GM12878 (cell line): ENCODE measurements around the gene TET2. TPM values are rescaled to one million over a fixed set of nuclear protein-coding genes. Genes with fewer than 3 reads are reported as not detected.

ENCODE experiments used
- ATAC-seq: fragments of 200-7000 bp; cut with Tn5 transposase; 3 replicates; pipeline ENCODE4 v1.9.1; 2020; ENCODE audit warnings: mild to moderate bottlenecking, moderate library complexity
- BruUV-seq: library from RNA; stranded (reverse); fragments of 400-500 nt; replicated peaks from 2 replicates; lab custom pipeline; 2021; lab: Mats Ljungman, UMichigan
- CTCF ChIA-PET: fragments of 300-600 bp; sonication (Branson Sonifier 250); formaldehyde crosslinking; extraction: SDS; loops from one replicate; lab custom pipeline; 2021; ENCODE audit warnings: inconsistent platforms; lab: Yijun Ruan, JAX
- POLR2A ChIA-PET: fragments of 350-600 bp; formaldehyde crosslinking; extraction: SDS; loops from one replicate; lab custom pipeline; 2021; ENCODE audit warnings: inconsistent platforms; lab: Charles Lee
- RAD21 ChIA-PET: fragments of 300-600 bp; sonication (Branson Sonifier 250); formaldehyde crosslinking; loops from one replicate; lab custom pipeline; 2023; ENCODE audit warnings: antibody characterized with exemption; ENCODE audit not compliant: unreplicated experiment; lab: Charles Lee
- SMC1A ChIA-PET: fragments of 300-600 bp; sonication (Branson Sonifier 250); formaldehyde crosslinking; loops from one replicate; lab custom pipeline; 2023; ENCODE audit not compliant: unreplicated experiment, uncharacterized antibody; lab: Charles Lee
- DNase-seq: peaks from one replicate; pipeline ENCODE4 v3.0.0-alpha.2; 2011; ENCODE audit warnings: low read depth, low spot score
- FAIRE-seq: peaks from 3 replicates; lab custom pipeline; 2011; peaks lifted over from hg19 to GRCh38; lab: Jason Lieb, UNC
- H2AFZ ChIP-seq: 2 replicates; pipeline ENCODE4 v1.6.0; 2011; ENCODE audit warnings: low read depth, low read length, control low read depth; ENCODE audit not compliant: control insufficient read depth
- H3K27ac ChIP-seq: 2 replicates; pipeline ENCODE4 v1.5.1; 2011; ENCODE audit warnings: control low read depth; ENCODE audit not compliant: control insufficient read depth, insufficient read depth
- H3K27me3 ChIP-seq, 2 experiments: replicated peaks in 1 of 2; 2 replicates each; pipeline versions ENCODE4 v1.6.0 to v1.6.1; 2011; ENCODE audit warnings: low read length in 1 of 2; ENCODE audit not compliant: control insufficient read depth in 2 of 2, insufficient read depth in 2 of 2
- H3K36me3 ChIP-seq, 2 experiments: 2 replicates each; pipeline ENCODE4 v1.5.1; 2011; ENCODE audit warnings: low read length in 1 of 2; ENCODE audit not compliant: control insufficient read depth in 2 of 2, insufficient read depth in 2 of 2
- H3K4me1 ChIP-seq: 2 replicates; pipeline ENCODE4 v1.6.1; 2011; ENCODE audit warnings: mild to moderate bottlenecking, low read length, moderate library complexity, mixed read lengths; ENCODE audit not compliant: control insufficient read depth, insufficient read depth
- H3K4me2 ChIP-seq: 2 replicates; pipeline ENCODE4 v1.6.0; 2011; ENCODE audit warnings: control low read depth; ENCODE audit not compliant: control insufficient read depth, insufficient read depth
- H3K4me3 ChIP-seq: fragments of 200-600 bp; sonication (generic); 2 replicates; pipeline ENCODE4 v1.5.1; 2016
- H3K79me2 ChIP-seq: 2 replicates; pipeline ENCODE4 v1.6.0; 2011; ENCODE audit warnings: low read length; ENCODE audit not compliant: control insufficient read depth, insufficient read depth
- H3K9ac ChIP-seq: 2 replicates; pipeline ENCODE4 v1.8.0; 2011; ENCODE audit warnings: low read length, control low read depth, mixed read lengths; ENCODE audit not compliant: control insufficient read depth, insufficient read depth
- H3K9me3 ChIP-seq: replicated peaks from 3 replicates; pipeline ENCODE4 v1.5.1; 2011; ENCODE audit warnings: mild to moderate bottlenecking, low read length; ENCODE audit not compliant: control insufficient read depth, insufficient read depth
- H4K20me1 ChIP-seq: 2 replicates; pipeline ENCODE4 v1.6.0; 2011; ENCODE audit not compliant: control insufficient read depth, insufficient read depth
- BACH1 ChIP-seq: fragments of 450-650 bp; IDR thresholded peaks from 2 replicates; pipeline ENCODE4 v1.6.1; 2017; ENCODE audit warnings: mild to moderate bottlenecking, borderline replicate concordance
- CBFB ChIP-seq: IDR thresholded peaks from 2 replicates; pipeline ENCODE4 v1.6.1; 2016; ENCODE audit warnings: antibody characterized with exemption, low read depth
- EED ChIP-seq: sonication (generic); IDR thresholded peaks from 2 replicates; pipeline ENCODE4 v1.6.1; 2016; ENCODE audit warnings: antibody characterized with exemption, low read depth
- HCFC1 ChIP-seq: fragments of 150-350 bp; IDR thresholded peaks from 2 replicates; pipeline ENCODE4 v1.6.1; 2014; ENCODE audit warnings: low read length
- HDAC6 ChIP-seq: fragments of 200-600 bp; sonication (generic); IDR thresholded peaks from one replicate; pipeline ENCODE4 v1.8.0; 2017; ENCODE audit warnings: antibody characterized with exemption; ENCODE audit not compliant: unreplicated experiment
- NFYA ChIP-seq: IDR thresholded peaks from 2 replicates; pipeline ENCODE4 v1.6.1; 2011; ENCODE audit warnings: low read depth, mild to moderate bottlenecking, low read length, improper control_type of control experiment, borderline replicate concordance
- SMAD1 ChIP-seq: fragments of 450-650 bp; IDR thresholded peaks from 2 replicates; pipeline ENCODE4 v1.6.1; 2018; ENCODE audit warnings: mild to moderate bottlenecking, low read depth; ENCODE audit not compliant: partially characterized antibody
- SMC3 ChIP-seq: IDR thresholded peaks from 2 replicates; pipeline ENCODE4 v1.6.1; 2011; ENCODE audit warnings: low read length, improper control_type of control experiment, borderline replicate concordance
- WGBS: methylation state at CpG from one replicate; pipeline ENCODE4 v1.1.6; 2016; ENCODE audit warnings: low lambda C conversion rate; ENCODE audit not compliant: insufficient replicate concordance, insufficient coverage; ENCODE audit errors: missing lambda C conversion rate; 5-methylcytosine and 5-hydroxymethylcytosine counted together
- in situ Hi-C: fragments of 300-500 bp; cut with MboI; formaldehyde crosslinking; loops from 9 replicates; pipeline ENCODE4 v1.14.3; 2018; ENCODE audit warnings: mixed read lengths
- intact Hi-C: fragments of 100-400 bp; cut with micrococcal nuclease; formaldehyde crosslinking; loops from one replicate; pipeline ENCODE4 v1.14.2; 2022; ENCODE audit not compliant: unreplicated experiment
- polyA plus RNA-seq, 11 experiments: library from polyadenylated mRNA; depleted of rRNA in 4 of 11; unstranded in 6 of 11; stranded (reverse) in 5 of 11; fragments of >200 nt; fragmentation: Nextera tagmentation in 4 of 11; fragmentation: Illumina TruSeq in 1 of 11; extraction: Ambion mirVana in 4 of 11; extraction: Trizol in 1 of 11; gene quantifications; 1 replicate in 1 of 11; 2 replicates in 10 of 11; pipeline versions ENCODE4 v1.2.1 to v1.2.3, GENCODE V29; 2011 to 2016; ENCODE audit warnings: inconsistent platforms in 2 of 11, missing spikeins in 2 of 11, low read depth in 1 of 11
- total RNA-seq, 4 experiments: library from RNA; depleted of rRNA in 3 of 4; stranded (reverse); fragments of >200 nt in 3 of 4; fragmentation: Illumina TruSeq in 1 of 4; extraction: Trizol in 1 of 4; gene quantifications; 2 replicates each; pipeline versions ENCODE4 v1.2.1 to v1.2.3, GENCODE V29; 2013 to 2021

TET2 gene
- total and polyA plus RNA-seq, 10 of the 15 experiments (the other 5 are each of a cell fraction or from before 2014, with no cell fraction given), result 3.7 to 49.0 (median 27.5) TPM

- Histone ChIP-seq H3K9me3 (peaks cover under 1% of the 10 kb centered on the region; the same call in 1 of the 3 replicates), H3K27ac (no peak overlapping the region), H3K36me3 (peaks cover 10 to 44% of the 10 kb centered on the region in 2 experiments), H3K9ac (no peak overlapping the region), H3K79me2 (no peaks in the 10 kb centered on the region), H3K4me3 (no peak overlapping the region), H3K4me1 (no peaks in the 10 kb centered on the region), H2AFZ (no peak overlapping the region)
- no peak for DNase-seq
- no peak for FAIRE-seq
- no peak for ATAC-seq
- no TSS peak for BruUV-seq
- TF ChIP-seq NFYA (no peak), CBFB (no peak), SMC3 (no peak), BACH1 (no peak), SMAD1 (no peak), HDAC6 (no peak), HCFC1 (no peak), EED (no peak)
- TF ChIP-seq, all 136 proteins: peak for 0
- H3K27me3 ChIP-seq, result no peaks in the 10 kb centered on the region
- ChIA-PET SMC1A (interaction anchor here (2.1 kb wide), 1 partner anchor 13 kb away, joined by 7 read pairs; no protein-coding TSS in a partner anchor), CTCF (interaction anchor here (1.6 kb wide), 1 partner anchor 10 kb away, joined by 4 read pairs; no protein-coding TSS in a partner anchor), POLR2A (no interaction called here), RAD21 (no interaction called here)
- in situ Hi-C loops, result no loop called here
- 100% methylated on average over 1 of the region's 1 CpG for WGBS
- H3K4me2 ChIP-seq, result no peak overlapping the region
- intact Hi-C loops, result no loop called here
- no peaks in the 10 kb centered on the region for H4K20me1 ChIP-seq
These were observed 127.8 kb downstream of the TET2 start for GRCh38 chr4:105274504-105274903.
